Endothelial cell of umbilical vein (primary cell): ENCODE results near the gene COG4. TPM values are rescaled to one million over a fixed set of nuclear protein-coding genes. Genes with fewer than 3 reads are reported as not detected.

ENCODE experiments used
- BruUV-seq: library from RNA; stranded (reverse); fragments of 400-500 nt; replicated peaks from 2 replicates; lab custom pipeline; 2021; lab: Mats Ljungman, UMichigan
- CTCF ChIA-PET: fragments of 300-600, 350-600 bp; sonication (Branson Sonifier 250); formaldehyde crosslinking; loops from one replicate; lab custom pipeline; 2021; ENCODE audit warnings: antibody characterized with exemption, inconsistent platforms; lab: Charles Lee
- POLR2A ChIA-PET: fragments of 300-600, 350-600 bp; sonication (Branson Sonifier 250); formaldehyde crosslinking; loops from one replicate; lab custom pipeline; 2021; ENCODE audit warnings: antibody characterized with exemption, inconsistent platforms; lab: Charles Lee
- DNase-seq: peaks from one replicate; pipeline ENCODE4 v3.0.0-alpha.2; 2011; ENCODE audit warnings: low read depth, low spot score
- FAIRE-seq: peaks from 2 replicates; lab custom pipeline; 2011; peaks lifted over from hg19 to GRCh38; lab: Jason Lieb, UNC
- H2AFZ ChIP-seq: 2 replicates; pipeline ENCODE4 v1.6.0; 2012; ENCODE audit warnings: low read depth, low read length, control low read depth, inconsistent platforms
- H3K27ac ChIP-seq: 2 replicates; pipeline ENCODE4 v1.5.1; 2011; ENCODE audit warnings: low read depth, mild to moderate bottlenecking, control low read depth, low read length, moderate library complexity; ENCODE audit not compliant: insufficient read depth
- H3K27me3 ChIP-seq, 2 experiments: 2 replicates each; pipeline versions ENCODE4 v1.6.0 to v1.6.1; 2011; ENCODE audit warnings: low read length in 2 of 2, mixed read lengths in 1 of 2; ENCODE audit not compliant: control insufficient read depth in 2 of 2, insufficient read depth in 2 of 2
- H3K36me3 ChIP-seq, 2 experiments: 2 replicates in 1 of 2; 3 replicates in 1 of 2; pipeline ENCODE4 v1.5.1; 2011; ENCODE audit warnings: low read length in 2 of 2, mild to moderate bottlenecking in 1 of 2, moderate library complexity in 1 of 2; ENCODE audit not compliant: control insufficient read depth in 2 of 2, insufficient read depth in 2 of 2; ENCODE audit errors: extremely low read depth in 1 of 2
- H3K4me1 ChIP-seq: 3 replicates; pipeline ENCODE4 v1.5.1; 2011; ENCODE audit warnings: mild to moderate bottlenecking, low read length; ENCODE audit not compliant: control insufficient read depth, insufficient read depth; ENCODE audit errors: extremely low read depth
- H3K4me2 ChIP-seq: 2 replicates; pipeline ENCODE4 v1.6.1; 2011; ENCODE audit warnings: low read length, control low read depth, mixed read lengths; ENCODE audit not compliant: insufficient read depth
- H3K4me3 ChIP-seq, 3 experiments: fragments of 200-600 bp in 1 of 3; sonication (generic), shearing (Covaris generic) in 1 of 3; replicated peaks in 1 of 3; 2 replicates each; pipeline ENCODE4 v1.5.1; 2011 to 2016; ENCODE audit warnings: control low read depth in 3 of 3, low read length in 3 of 3, mild to moderate bottlenecking in 2 of 3, inconsistent platforms in 1 of 3, low read depth in 1 of 3, moderate library complexity in 1 of 3; ENCODE audit not compliant: insufficient read depth in 1 of 3
- H3K79me2 ChIP-seq: 2 replicates; pipeline ENCODE4 v1.6.0; 2012; ENCODE audit warnings: low read length, inconsistent platforms; ENCODE audit not compliant: control insufficient read depth, insufficient read depth
- H3K9ac ChIP-seq: replicated peaks from 2 replicates; pipeline ENCODE3; 2011; ENCODE audit warnings: low read length, control low read depth; ENCODE audit not compliant: insufficient read depth; ENCODE audit errors: extremely low read depth
- H3K9me1 ChIP-seq: replicated peaks from 3 replicates; pipeline ENCODE4 v1.6.0; 2011; ENCODE audit warnings: mild to moderate bottlenecking, low read length; ENCODE audit not compliant: control insufficient read depth, insufficient read depth; ENCODE audit errors: extremely low read depth
- H3K9me3 ChIP-seq: replicated peaks from 2 replicates; pipeline ENCODE4 v1.5.1; 2012; ENCODE audit warnings: low read length, inconsistent platforms; ENCODE audit not compliant: control insufficient read depth, insufficient read depth
- H4K20me1 ChIP-seq: replicated peaks from 2 replicates; pipeline ENCODE3; 2011; ENCODE audit warnings: mild to moderate bottlenecking, low read length; ENCODE audit not compliant: control insufficient read depth, insufficient read depth; ENCODE audit errors: extremely low read depth
- CTCF ChIP-seq, 2 donors: IDR thresholded peaks; 1 replicate in 1 of 2; 2 replicates in 1 of 2; pipeline ENCODE4 v1.5.1; 2011; ENCODE audit warnings: low read length in 2 of 2, mild to moderate bottlenecking in 2 of 2, moderate library complexity in 2 of 2, control low read depth in 1 of 2, inconsistent platforms in 1 of 2, low read depth in 1 of 2; ENCODE audit not compliant: insufficient read depth in 1 of 2; ENCODE audit errors: extremely low read depth in 1 of 2
- EZH2 ChIP-seq: IDR thresholded peaks from 2 replicates; pipeline ENCODE4 v1.6.1; 2012; ENCODE audit warnings: borderline replicate concordance, low read depth, mild to moderate bottlenecking, moderate library complexity, low read length, inconsistent platforms; ENCODE audit not compliant: severe bottlenecking
- JUN ChIP-seq: IDR thresholded peaks from 2 replicates; pipeline ENCODE4 v1.6.1; 2011; ENCODE audit warnings: borderline replicate concordance, low read depth; ENCODE audit not compliant: insufficient read length, insufficient read depth
- MAX ChIP-seq: IDR thresholded peaks from 2 replicates; pipeline ENCODE4 v1.6.1; 2011; ENCODE audit not compliant: insufficient read depth, insufficient read length
- MYC ChIP-seq: IDR thresholded peaks from one replicate; pipeline ENCODE4 v1.6.1; 2011; ENCODE audit warnings: mild to moderate bottlenecking, low read depth, low read length
- POLR2A ChIP-seq: IDR thresholded peaks from 2 replicates; pipeline ENCODE4 v1.6.1; 2012; ENCODE audit warnings: low read depth, mild to moderate bottlenecking, control low read depth, low read length
- POLR2AphosphoS5 ChIP-seq: IDR thresholded peaks from 2 replicates; pipeline ENCODE4 v1.6.1; 2012; ENCODE audit warnings: low read depth, mild to moderate bottlenecking, control low read depth, low read length, moderate library complexity; ENCODE audit not compliant: insufficient read depth
- dilution Hi-C: fragments of 300-500 bp; cut with MboI; formaldehyde crosslinking; loops from one replicate; pipeline ENCODE4 v1.15.0; 2019; ENCODE audit warnings: low sequenced_read_pairs; ENCODE audit not compliant: extremely low pct_ligation_motif_present
- intact Hi-C: fragments of 100-400 bp; cut with micrococcal nuclease; formaldehyde crosslinking; loops from one replicate; pipeline ENCODE4 v1.10.0; 2022
- polyA plus RNA-seq, 4 experiments: library from polyadenylated mRNA; depleted of rRNA in 3 of 4; stranded (reverse) in 3 of 4; unstranded in 1 of 4; fragments of >200 nt; gene quantifications; 2 replicates each; pipeline versions ENCODE4 v1.2.1 to v1.2.3, GENCODE V29; 2011 to 2012; ENCODE audit warnings: missing spikeins in 1 of 4
- total RNA-seq: library from RNA; stranded (reverse); gene quantifications from 2 replicates; pipeline ENCODE4 v1.2.3, GENCODE V29; 2021

COG4 gene
- total and polyA plus RNA-seq, 2 donors (not counting 3 experiments of a cell fraction or from before 2014, with no cell fraction given): 53.7 to 61.2 TPM

DNA sequence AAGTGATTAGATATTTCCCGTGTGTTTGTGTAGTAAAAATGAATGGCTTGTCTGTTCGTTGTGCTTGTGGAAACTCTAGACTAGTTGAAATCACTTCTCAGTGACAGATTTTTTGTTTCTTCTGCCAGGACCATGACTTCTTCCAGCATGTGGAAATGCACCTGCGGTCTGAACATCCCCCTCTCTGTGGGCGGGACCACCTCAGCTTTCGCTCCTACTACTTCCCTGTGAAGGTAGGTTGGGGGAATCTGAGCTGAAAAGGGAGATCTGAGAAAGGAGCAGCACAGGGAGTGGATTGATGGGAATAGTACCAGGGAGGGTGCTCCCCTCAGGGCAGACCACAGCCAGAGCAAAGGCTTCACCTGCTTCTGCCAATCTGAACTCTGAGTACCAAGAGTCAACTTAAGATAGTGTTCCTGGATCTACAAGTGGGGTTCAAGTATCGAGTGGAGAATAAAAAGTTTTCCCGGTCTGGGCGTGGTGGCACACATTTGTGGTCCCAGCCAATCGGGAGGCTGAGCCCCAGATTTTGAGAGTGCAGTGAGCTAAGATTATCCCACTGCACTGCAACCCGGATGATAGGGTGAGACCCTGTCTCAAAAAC, 47.7 kb upstream of the COG4 start:
- Histone ChIP-seq H3K27me3 (no peaks in the 10 kb centered on the region), H4K20me1 (no peaks in the 10 kb centered on the region), H3K9ac (no peak overlapping the region), H3K27ac (peak overlapping the region; percentile 9), H3K4me3 (no peak overlapping the region), H3K36me3 (peaks cover 34 to 39% of the 10 kb centered on the region in 2 experiments), H3K4me1 (peaks cover 52% of the 10 kb centered on the region), H3K79me2 (peaks cover 9% of the 10 kb centered on the region), H3K9me1 (no peaks in the 10 kb centered on the region), H3K9me3 (no peaks in the 10 kb centered on the region), H2AFZ (no peak overlapping the region), H3K4me2 (no peak overlapping the region)
- no peak for DNase-seq
- CTCF ChIA-PET: interaction anchor here (15.0 kb wide), 1 partner anchor 82 kb away, joined by 175 read pairs; no protein-coding TSS in a partner anchor
- no peak for FAIRE-seq
- TF ChIP-seq POLR2AphosphoS5 (no peak), MYC (no peak), EZH2 (no peak), JUN (no peak), MAX (no peak), CTCF (IDR thresholded peaks at IDR 0.05; ENCODE audit: extremely low read depth in 1 of 2, insufficient read depth in 1 of 2, low read depth in 1 of 2, low read length in 2 of 2) (no peak), POLR2A (no peak)
- BruUV-seq: no TSS peak
- dilution Hi-C loops (no loop called here), intact Hi-C loops (loop anchor here (5.0 to 10.0 kb wide), 2 partner anchors 44 to 204 kb away; no protein-coding TSS in a partner anchor)
- POLR2A ChIA-PET: no interaction called here
